Smooth muscle cell (in vitro differentiated cells): ENCODE data around the gene MAJIN. TPM values are rescaled to one million over a fixed set of nuclear protein-coding genes. Genes with fewer than 3 reads are reported as not detected.

ENCODE experiments used
- DNase-seq: peaks from one replicate; lab custom pipeline; 2025; ENCODE audit not compliant: unreplicated experiment; lab: John Stamatoyannopoulos, UW
- H2AFZ ChIP-seq: fragments of 200-600 bp; sonication (generic); 2 replicates; pipeline ENCODE4 v1.6.0; 2016; ENCODE audit warnings: antibody characterized with exemption, low read depth, mild to moderate bottlenecking
- H3F3A ChIP-seq: fragments of 200-600 bp; sonication (generic); 2 replicates; pipeline ENCODE4 v1.6.0; 2017; ENCODE audit warnings: antibody characterized with exemption, low read depth
- H3K27ac ChIP-seq: fragments of 200-600 bp; sonication (generic); 2 replicates; pipeline ENCODE4 v1.5.1; 2016; ENCODE audit warnings: low read depth, mild to moderate bottlenecking
- H3K27me3 ChIP-seq: fragments of 200-600 bp; sonication (generic); 2 replicates; pipeline ENCODE4 v1.6.1; 2016; ENCODE audit warnings: low read depth, mild to moderate bottlenecking
- H3K36me3 ChIP-seq: fragments of 200-600 bp; sonication (generic); 2 replicates; pipeline ENCODE4 v1.5.1; 2016; ENCODE audit warnings: low read depth
- H3K4me1 ChIP-seq: fragments of 200-600 bp; sonication (generic); 2 replicates; pipeline ENCODE4 v1.5.1; 2016; ENCODE audit warnings: low read depth
- H3K4me2 ChIP-seq: fragments of 200-600 bp; sonication (generic); 2 replicates; pipeline ENCODE4 v1.6.0; 2016; ENCODE audit warnings: mild to moderate bottlenecking
- H3K4me3 ChIP-seq: fragments of 200-600 bp; sonication (generic); 2 replicates; pipeline ENCODE4 v1.5.1; 2016; ENCODE audit warnings: mild to moderate bottlenecking
- H3K79me2 ChIP-seq: fragments of 200-600 bp; sonication (generic); 2 replicates; pipeline ENCODE4 v1.6.0; 2016; ENCODE audit warnings: low read depth, mild to moderate bottlenecking
- H3K9ac ChIP-seq: fragments of 200-600 bp; sonication (generic); 2 replicates; pipeline ENCODE4 v1.6.0; 2016; ENCODE audit warnings: low read depth
- H3K9me3 ChIP-seq: fragments of 200-600 bp; sonication (generic); replicated peaks from 2 replicates; pipeline ENCODE4 v1.5.1; 2016; ENCODE audit warnings: low read depth
- H4K20me1 ChIP-seq: fragments of 200-600 bp; sonication (generic); 2 replicates; pipeline ENCODE4 v1.6.0; 2016; ENCODE audit warnings: low read depth
- CTCF ChIP-seq: fragments of 200-600 bp; sonication (generic); IDR thresholded peaks from 2 replicates; pipeline ENCODE4 v1.5.1; 2017; ENCODE audit warnings: borderline replicate concordance, mild to moderate bottlenecking, antibody characterized with exemption; ENCODE audit not compliant: insufficient read depth, poor library complexity, severe bottlenecking
- WGBS: methylation state at CpG from one replicate; pipeline ENCODE4 v1.1.7; 2016; ENCODE audit warnings: low lambda C conversion rate; 5-methylcytosine and 5-hydroxymethylcytosine counted together
- polyA plus RNA-seq: library from polyadenylated mRNA; unstranded; fragments of >200 nt; fragmentation: Nextera tagmentation; extraction: Ambion mirVana; gene quantifications from 2 replicates; pipeline ENCODE4 v1.2.1, GENCODE V29; 2016
- total RNA-seq: library from RNA; depleted of rRNA; stranded (reverse); fragments of >200 nt; gene quantifications from 2 replicates; pipeline ENCODE4 v1.2.3, GENCODE V29; 2014

Gene MAJIN
- total and polyA plus RNA-seq, 2 experiments from 2014 or later: not detected

GRCh38 chr11:64892411-64892831, 79.5 kb downstream of the MAJIN start:
- Histone ChIP-seq H4K20me1 (no peaks in the 10 kb centered on the region), H3K79me2 (no peaks in the 10 kb centered on the region), H3K4me3 (peak overlapping the region; percentile 40), H3K27me3 (no peaks in the 10 kb centered on the region), H3F3A (peaks cover 2% of the 10 kb centered on the region), H3K4me2 (no peak overlapping the region), H3K9me3 (no peaks in the 10 kb centered on the region), H2AFZ (no peak overlapping the region), H3K4me1 (peaks cover 17% of the 10 kb centered on the region), H3K9ac (no peak overlapping the region), H3K36me3 (no peaks in the 10 kb centered on the region), H3K27ac (no peak overlapping the region)
- no peak for TF ChIP-seq CTCF
- 96% methylated on average over 11 of the region's 11 CpGs for WGBS
- DNase-seq: no peak

GRCh38 chr11:64891880-64892279, 80.0 kb downstream of the MAJIN start:
- H2AFZ ChIP-seq: no peak overlapping the region
- no peaks in the 10 kb centered on the region for H3K27me3 ChIP-seq
- no peak overlapping the region for H3K4me2 ChIP-seq
- H3K9me3 ChIP-seq: no peaks in the 10 kb centered on the region
- WGBS: 88% methylated on average over 5 of the region's 5 CpGs
- H3K4me1 ChIP-seq: peaks cover 18% of the 10 kb centered on the region
- no peak overlapping the region for H3K27ac ChIP-seq
- no peak for TF ChIP-seq CTCF
- H3K36me3 ChIP-seq: no peaks in the 10 kb centered on the region
- peak overlapping the region; percentile 40 for H3K4me3 ChIP-seq
- DNase-seq: no peak
- no peak overlapping the region for H3K9ac ChIP-seq
- peaks cover 8% of the 10 kb centered on the region for H3F3A ChIP-seq
- no peaks in the 10 kb centered on the region for H4K20me1 ChIP-seq
- no peaks in the 10 kb centered on the region for H3K79me2 ChIP-seq

- H4K20me1 ChIP-seq: no peaks in the 10 kb centered on the region
- no peaks in the 10 kb centered on the region for H3K36me3 ChIP-seq
- H3K4me3 ChIP-seq: peak overlapping the region; percentile 40
- 97% methylated on average over 25 of the region's 25 CpGs for WGBS
- no peaks in the 10 kb centered on the region for H3K9me3 ChIP-seq
- H3K4me2 ChIP-seq: no peak overlapping the region
- no peak for TF ChIP-seq CTCF
- H3K79me2 ChIP-seq: no peaks in the 10 kb centered on the region
- H2AFZ ChIP-seq: no peak overlapping the region
- H3K27ac ChIP-seq: no peak overlapping the region
- peaks cover 10% of the 10 kb centered on the region for H3F3A ChIP-seq
- H3K4me1 ChIP-seq: peaks cover 18% of the 10 kb centered on the region
- no peak for DNase-seq
- no peak overlapping the region for H3K9ac ChIP-seq
- H3K27me3 ChIP-seq: no peaks in the 10 kb centered on the region
These were observed 80.6 kb downstream of the MAJIN start for GRCh38 chr11:64891215-64891848.

GRCh38 chr11:64890522-64890939, 81.4 kb downstream of the MAJIN start:
- peaks cover 18% of the 10 kb centered on the region for H3K4me1 ChIP-seq
- no peak overlapping the region for H3K27ac ChIP-seq
- no peaks in the 10 kb centered on the region for H3K27me3 ChIP-seq
- no peak for TF ChIP-seq CTCF
- no peaks in the 10 kb centered on the region for H4K20me1 ChIP-seq
- 97% methylated on average over 7 of the region's 7 CpGs for WGBS
- DNase-seq: no peak
- H3K4me2 ChIP-seq: no peak overlapping the region
- no peaks in the 10 kb centered on the region for H3K79me2 ChIP-seq
- H3K9me3 ChIP-seq: no peaks in the 10 kb centered on the region
- no peak overlapping the region for H3K9ac ChIP-seq
- H2AFZ ChIP-seq: no peak overlapping the region
- peak overlapping the region; percentile 40 for H3K4me3 ChIP-seq
- no peaks in the 10 kb centered on the region for H3K36me3 ChIP-seq
- peaks cover 14% of the 10 kb centered on the region for H3F3A ChIP-seq
